Subcutaneous adipose tissue (tissue), 4 donors: ENCODE data around the gene SPATA20. TPM values are rescaled to one million over a fixed set of nuclear protein-coding genes. Genes with fewer than 3 reads are reported as not detected.

Experiments
- CTCF ChIP-seq: fragments of 450-650 bp; IDR thresholded peaks from one replicate; pipeline ENCODE4 v1.5.1; 2016; ENCODE audit warnings: low read depth, mild to moderate bottlenecking, control low read depth, antibody characterized with exemption, moderate library complexity
- total RNA-seq, 4 donors: library from RNA; depleted of rRNA; stranded (reverse); fragments of >200 nt; gene quantifications; one replicate each; pipeline ENCODE4 v1.1.0, GENCODE V29; 2016

SPATA20 gene
- total RNA-seq, 4 donors from 2014 or later, result 24.5 to 64.0 (median 48.9) TPM

GRCh38 chr17:50576864-50577263 lies 29.9 kb downstream of the SPATA20 start:
- no peak for TF ChIP-seq CTCF

- no peak for TF ChIP-seq CTCF
These were observed 30.5 kb downstream of the SPATA20 start for GRCh38 chr17:50577451-50577954.

- no peak for TF ChIP-seq CTCF
These were observed 31.2 kb downstream of the SPATA20 start for GRCh38 chr17:50578173-50578572.

DNA sequence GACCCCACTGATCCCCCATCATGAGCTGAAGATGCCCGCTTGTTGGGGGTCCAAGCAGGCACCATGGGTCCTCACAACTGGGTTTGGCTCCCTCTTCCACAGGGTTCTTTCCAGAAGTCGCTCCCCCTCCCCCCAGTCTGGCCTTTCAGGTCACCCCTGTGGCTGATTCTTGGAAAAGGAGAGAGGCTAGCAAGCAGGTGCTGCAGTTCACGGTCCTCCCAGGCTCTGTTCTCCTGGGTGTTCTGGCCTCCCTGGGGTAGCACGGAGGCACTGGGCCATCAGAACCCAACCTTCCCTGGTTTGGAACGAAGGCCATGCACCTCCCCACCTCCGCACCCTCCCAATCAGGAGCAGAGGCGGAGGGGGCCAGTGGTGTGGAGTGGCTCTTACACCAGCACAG lies 32.4 kb downstream of the SPATA20 start:
- TF ChIP-seq CTCF, result no peak

DNA sequence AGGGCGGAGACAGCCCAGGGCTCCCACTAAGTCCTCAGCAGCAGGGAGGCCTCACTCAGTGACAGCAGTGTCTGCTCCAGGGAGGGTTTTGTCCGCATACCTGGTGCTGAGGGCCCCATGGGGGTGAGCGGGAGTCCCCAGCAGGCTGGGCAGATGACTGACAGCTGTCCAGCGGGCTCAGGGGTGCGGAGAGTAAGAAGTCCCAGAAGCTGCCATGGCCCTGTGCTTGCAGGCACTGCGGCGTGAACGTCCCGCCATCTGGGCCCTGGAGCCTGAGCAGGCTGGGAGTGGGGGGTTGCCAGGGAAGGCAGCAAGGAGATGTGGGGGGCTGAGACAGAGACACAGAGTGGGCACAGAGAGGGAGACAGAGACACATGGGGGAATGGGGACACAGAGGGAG lies 33.7 kb downstream of the SPATA20 start:
- no peak for TF ChIP-seq CTCF

- TF ChIP-seq CTCF, result no peak
These were observed 34.3 kb downstream of the SPATA20 start for GRCh38 chr17:50581316-50581715.

DNA sequence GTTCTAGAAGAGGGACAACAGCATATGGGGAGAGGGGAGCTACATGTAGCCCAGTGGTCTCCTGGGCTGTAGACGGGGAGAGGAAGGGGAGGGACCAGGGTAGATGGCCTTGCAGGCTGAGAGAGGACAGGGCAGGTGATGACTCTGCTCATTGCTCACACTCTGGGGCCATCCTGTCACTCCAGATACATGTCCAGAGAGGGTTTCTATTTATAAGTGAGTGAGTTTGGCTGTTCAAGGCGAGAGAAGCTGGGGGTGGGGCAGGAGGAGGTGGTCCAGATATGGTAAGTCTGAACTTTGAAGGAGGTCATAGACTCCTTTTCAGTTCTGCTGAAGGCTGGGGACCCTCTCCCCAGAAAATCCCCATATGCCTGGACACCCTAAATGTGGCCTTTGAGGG lies 35.8 kb downstream of the SPATA20 start:
- TF ChIP-seq CTCF, result no peak
